ENCODE measurements around the gene EVX2.

EVX2 gene

DNA sequence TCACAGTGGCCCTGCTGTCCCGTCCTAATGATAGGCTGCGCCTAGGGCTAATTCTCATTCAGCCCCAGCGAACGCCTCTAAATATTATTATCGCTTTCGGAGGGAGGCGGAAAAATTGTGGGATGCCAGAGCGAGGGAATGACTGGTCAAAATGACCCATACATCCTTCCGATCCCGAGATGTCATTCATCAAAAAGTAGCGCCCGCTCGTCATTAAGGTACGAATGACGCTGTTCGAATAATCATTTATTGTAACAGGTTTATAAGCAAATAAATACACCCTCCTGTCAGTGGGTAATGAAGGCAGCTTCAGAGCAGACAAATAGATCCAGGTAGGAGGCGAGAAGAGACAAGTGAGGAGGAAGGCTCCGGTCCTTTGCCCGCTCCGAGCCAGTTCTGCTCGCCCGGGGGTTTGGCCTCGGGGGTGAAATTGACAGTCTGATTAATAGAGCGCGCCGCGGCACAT, at the start of gene EVX2:
Gene EVX2, minus strand, starts transcription at position 167 of the 466 bp plus-strand sequence. CDS start 186 bp downstream, outside the sequence.
- H3K27me3 Mint-ChIP-seq, result peaks cover 93% of the 10 kb centered on the region
- H3K9me3 Mint-ChIP-seq, result no peaks in the 10 kb centered on the region
- peak within 1 kb of the TSS; percentile 86 for H3K27ac Mint-ChIP-seq (ENCODE audit: low read depth)
- H3K4me1 Mint-ChIP-seq, result peaks cover 19% of the 10 kb centered on the region
- ATAC-seq (replicated peaks; ENCODE audit: extremely low read depth, poor library complexity, severe bottlenecking) (no peak), DNase-seq (ENCODE audit: low spot score in 2 of 2) (no peak)
- H3K36me3 Mint-ChIP-seq (ENCODE audit: insufficient read depth), result peaks cover 73% of the 10 kb centered on the region
- peak within 1 kb of the TSS; percentile 55 for H3K4me3 Mint-ChIP-seq

- Mint-ChIP-seq H3K27me3 (peaks cover 90% of the 10 kb centered on the region), H3K9me3 (no peaks in the 10 kb centered on the region), H3K36me3 (ENCODE audit: insufficient read depth) (peaks cover 24% of the 10 kb centered on the region), H3K27ac (ENCODE audit: low read depth) (no peak overlapping the region), H3K4me1 (peaks cover 32% of the 10 kb centered on the region), H3K4me3 (no peak overlapping the region)
- ATAC-seq (replicated peaks; ENCODE audit: extremely low read depth, poor library complexity, severe bottlenecking) (no peak), DNase-seq (ENCODE audit: low spot score in 2 of 2) (no peak)
Measured at GRCh38 chr2:176133389-176133788, 49.6 kb upstream of the EVX2 start.

DNA sequence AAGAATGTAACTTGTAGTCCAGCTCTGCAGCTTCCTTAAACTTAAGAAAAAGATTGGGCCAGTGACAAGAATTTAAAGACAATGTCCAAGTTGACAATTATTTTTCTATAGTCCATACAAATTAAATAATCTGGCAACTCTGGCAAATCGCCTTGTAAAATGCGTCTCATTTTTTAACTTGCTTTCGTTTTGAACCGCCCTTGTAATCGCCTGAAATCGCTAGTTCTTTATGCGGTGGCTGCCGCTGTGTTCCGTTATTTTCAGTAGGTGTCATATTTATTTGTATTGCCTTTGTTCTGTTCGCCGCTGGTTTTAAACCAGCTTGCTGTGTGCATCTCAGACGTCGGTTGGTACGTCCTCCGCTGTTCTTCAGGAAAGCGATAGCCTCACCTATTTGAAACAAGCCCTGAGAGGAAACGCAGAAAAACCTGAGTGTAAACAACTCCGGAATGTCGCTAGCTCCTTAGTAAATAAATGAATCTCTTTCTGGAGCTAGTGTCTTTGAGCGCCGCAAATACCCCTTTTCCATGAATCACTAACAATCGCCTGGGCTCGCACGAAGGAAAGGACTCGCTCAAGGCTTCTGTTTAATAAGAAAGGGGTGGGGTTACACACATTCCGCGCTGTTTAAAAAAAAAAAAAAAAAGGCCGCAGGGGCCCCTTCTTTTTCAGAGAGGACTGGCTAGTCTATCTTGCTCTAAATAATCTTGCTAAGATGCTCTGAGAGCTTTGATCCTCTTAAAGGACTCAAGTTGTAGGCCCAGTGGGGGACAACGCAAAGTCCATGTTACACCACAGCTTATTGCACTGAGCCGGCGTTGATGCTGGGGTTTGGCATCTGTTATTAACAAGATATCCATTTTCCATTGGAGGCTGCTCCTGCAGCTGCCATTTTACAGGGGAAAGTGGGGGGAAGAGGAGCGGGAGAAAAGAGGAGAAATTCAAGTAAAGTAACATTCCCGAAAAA, 48.7 kb upstream of the EVX2 start:
- H3K36me3 Mint-ChIP-seq (ENCODE audit: insufficient read depth), result peaks cover 30% of the 10 kb centered on the region
- no peak overlapping the region for H3K27ac Mint-ChIP-seq (ENCODE audit: low read depth)
- no peaks in the 10 kb centered on the region for H3K9me3 Mint-ChIP-seq
- H3K4me3 Mint-ChIP-seq, result peak overlapping the region; percentile 72
- peaks cover 90% of the 10 kb centered on the region for H3K27me3 Mint-ChIP-seq
- H3K4me1 Mint-ChIP-seq, result peaks cover 39% of the 10 kb centered on the region
- peak; percentile 33 for ATAC-seq (replicated peaks; ENCODE audit: extremely low read depth, poor library complexity, severe bottlenecking)
- no peak for DNase-seq (ENCODE audit: low spot score in 2 of 2)

DNA sequence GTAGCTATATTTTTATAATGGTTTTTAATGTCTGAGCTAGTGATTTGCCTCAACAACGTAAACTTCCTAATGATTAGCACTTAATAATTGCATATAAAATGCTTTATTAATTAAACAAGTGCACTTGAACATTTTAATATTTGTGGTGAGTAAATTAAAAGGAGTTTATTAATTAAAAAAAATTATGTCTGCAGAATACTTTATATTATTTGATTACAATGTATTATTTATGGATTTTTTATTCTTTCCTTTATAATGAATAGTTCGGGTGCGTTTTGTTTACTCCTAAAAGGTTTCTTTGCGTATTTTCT, 48.0 kb upstream of the EVX2 start:
- peaks cover 30% of the 10 kb centered on the region for H3K36me3 Mint-ChIP-seq (ENCODE audit: insufficient read depth)
- H3K9me3 Mint-ChIP-seq, result no peaks in the 10 kb centered on the region
- H3K4me1 Mint-ChIP-seq, result peaks cover 40% of the 10 kb centered on the region
- H3K4me3 Mint-ChIP-seq, result peak overlapping the region; percentile 72
- ATAC-seq (replicated peaks; ENCODE audit: extremely low read depth, poor library complexity, severe bottlenecking) (no peak), DNase-seq (ENCODE audit: low spot score in 2 of 2) (no peak)
- H3K27me3 Mint-ChIP-seq, result peaks cover 90% of the 10 kb centered on the region
- no peak overlapping the region for H3K27ac Mint-ChIP-seq (ENCODE audit: low read depth)

DNA sequence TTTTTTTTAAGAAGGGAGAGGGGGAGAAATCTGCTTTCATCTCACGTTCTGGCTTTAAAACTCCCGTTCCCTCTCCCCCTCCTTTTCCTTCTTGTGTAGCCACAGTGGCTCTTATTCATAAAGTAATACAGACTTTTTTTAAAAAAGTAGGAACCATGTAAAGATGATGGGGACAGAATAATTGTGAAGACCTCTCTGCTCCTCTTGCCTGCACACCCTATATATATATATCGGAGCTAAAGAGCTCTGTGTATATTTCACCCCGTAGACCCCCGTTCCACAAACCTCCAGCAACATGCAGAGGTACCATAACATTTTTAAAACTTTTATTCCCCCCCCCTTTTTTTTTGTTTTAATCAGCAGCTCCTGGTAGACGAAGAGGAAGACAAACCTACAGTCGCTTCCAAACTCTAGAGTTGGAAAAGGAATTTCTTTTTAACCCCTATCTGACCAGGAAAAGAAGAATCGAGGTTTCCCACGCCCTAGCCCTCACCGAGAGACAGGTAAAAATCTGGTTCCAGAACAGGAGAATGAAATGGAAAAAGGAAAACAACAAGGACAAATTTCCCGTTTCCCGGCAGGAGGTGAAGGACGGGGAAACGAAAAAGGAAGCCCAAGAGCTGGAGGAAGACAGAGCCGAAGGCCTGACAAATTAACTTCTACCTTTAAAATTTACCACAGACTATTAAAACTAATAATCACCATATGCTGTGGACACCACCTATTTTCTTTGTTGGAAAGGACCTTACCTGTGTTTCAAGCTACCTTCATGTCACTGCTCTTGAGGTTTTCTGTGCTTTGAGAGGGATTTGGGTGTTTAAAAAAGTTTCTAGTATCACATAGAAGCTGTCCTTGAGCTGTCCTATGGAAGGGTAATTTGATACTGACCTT, 47.4 kb upstream of the EVX2 start:
- Mint-ChIP-seq H3K4me3 (peak overlapping the region; percentile 69), H3K4me1 (peaks cover 40% of the 10 kb centered on the region), H3K27me3 (peaks cover 90% of the 10 kb centered on the region), H3K27ac (ENCODE audit: low read depth) (peak overlapping the region; percentile 55), H3K9me3 (no peaks in the 10 kb centered on the region), H3K36me3 (ENCODE audit: insufficient read depth) (peaks cover 30% of the 10 kb centered on the region)
- no peak for DNase-seq (ENCODE audit: low spot score in 2 of 2)
- ATAC-seq (replicated peaks; ENCODE audit: extremely low read depth, poor library complexity, severe bottlenecking), result no peak

DNA sequence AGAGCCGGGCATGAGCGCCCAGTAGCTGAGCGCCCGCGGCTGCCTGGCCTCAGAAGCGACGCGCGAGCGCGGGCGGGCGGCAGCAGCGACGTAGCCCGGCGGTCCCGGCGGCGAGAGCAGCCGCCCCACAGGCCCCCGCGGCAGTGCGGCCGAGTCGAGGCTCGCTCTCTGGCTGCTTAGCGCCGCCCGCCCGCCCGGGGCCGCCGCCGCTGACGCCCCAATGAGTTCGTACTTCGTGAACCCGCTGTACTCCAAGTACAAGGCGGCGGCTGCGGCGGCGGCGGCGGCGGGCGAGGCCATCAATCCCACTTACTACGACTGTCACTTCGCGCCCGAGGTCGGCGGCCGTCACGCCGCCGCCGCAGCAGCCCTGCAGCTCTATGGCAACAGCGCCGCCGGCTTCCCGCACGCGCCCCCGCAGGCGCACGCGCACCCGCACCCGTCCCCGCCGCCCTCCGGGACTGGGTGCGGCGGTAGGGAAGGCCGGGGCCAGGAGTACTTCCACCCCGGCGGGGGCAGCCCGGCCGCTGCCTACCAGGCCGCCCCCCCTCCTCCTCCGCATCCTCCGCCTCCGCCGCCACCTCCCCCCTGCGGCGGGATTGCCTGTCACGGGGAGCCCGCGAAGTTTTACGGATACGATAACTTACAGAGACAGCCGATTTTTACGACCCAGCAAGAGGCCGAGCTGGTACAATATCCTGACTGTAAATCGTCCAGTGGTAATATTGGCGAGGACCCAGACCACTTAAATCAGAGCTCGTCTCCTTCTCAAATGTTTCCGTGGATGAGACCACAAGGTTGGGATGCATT, 46.6 kb upstream of the EVX2 start:
- Mint-ChIP-seq H3K4me1 (peaks cover 34% of the 10 kb centered on the region), H3K27me3 (peaks cover 90% of the 10 kb centered on the region), H3K27ac (ENCODE audit: low read depth) (peak overlapping the region; percentile 55), H3K36me3 (ENCODE audit: insufficient read depth) (peaks cover 28% of the 10 kb centered on the region), H3K9me3 (no peaks in the 10 kb centered on the region), H3K4me3 (peak overlapping the region; percentile 69)
- peak; percentile 22 for ATAC-seq (replicated peaks; ENCODE audit: extremely low read depth, poor library complexity, severe bottlenecking)
- DNase-seq (ENCODE audit: low spot score in 2 of 2), result no peak

GRCh38 chr2:176129813-176130146, 46.0 kb upstream of the EVX2 start:
- Mint-ChIP-seq H3K4me1 (peaks cover 31% of the 10 kb centered on the region), H3K36me3 (ENCODE audit: insufficient read depth) (peaks cover 28% of the 10 kb centered on the region), H3K27me3 (peaks cover 90% of the 10 kb centered on the region), H3K27ac (ENCODE audit: low read depth) (no peak overlapping the region), H3K9me3 (no peaks in the 10 kb centered on the region), H3K4me3 (peak overlapping the region; percentile 25)
- no peak for ATAC-seq (replicated peaks; ENCODE audit: extremely low read depth, poor library complexity, severe bottlenecking)
- DNase-seq (ENCODE audit: low spot score in 2 of 2), result no peak

GRCh38 chr2:176128982-176129796, 45.4 kb upstream of the EVX2 start, which contains the start of gene HOXD8:
HOXD8 (plus strand) TSS chr2:176129705; CDS start chr2:176130367, 662 bp downstream.
- peak within 1 kb of the TSS; percentile 69 for H3K4me3 Mint-ChIP-seq

DNA sequence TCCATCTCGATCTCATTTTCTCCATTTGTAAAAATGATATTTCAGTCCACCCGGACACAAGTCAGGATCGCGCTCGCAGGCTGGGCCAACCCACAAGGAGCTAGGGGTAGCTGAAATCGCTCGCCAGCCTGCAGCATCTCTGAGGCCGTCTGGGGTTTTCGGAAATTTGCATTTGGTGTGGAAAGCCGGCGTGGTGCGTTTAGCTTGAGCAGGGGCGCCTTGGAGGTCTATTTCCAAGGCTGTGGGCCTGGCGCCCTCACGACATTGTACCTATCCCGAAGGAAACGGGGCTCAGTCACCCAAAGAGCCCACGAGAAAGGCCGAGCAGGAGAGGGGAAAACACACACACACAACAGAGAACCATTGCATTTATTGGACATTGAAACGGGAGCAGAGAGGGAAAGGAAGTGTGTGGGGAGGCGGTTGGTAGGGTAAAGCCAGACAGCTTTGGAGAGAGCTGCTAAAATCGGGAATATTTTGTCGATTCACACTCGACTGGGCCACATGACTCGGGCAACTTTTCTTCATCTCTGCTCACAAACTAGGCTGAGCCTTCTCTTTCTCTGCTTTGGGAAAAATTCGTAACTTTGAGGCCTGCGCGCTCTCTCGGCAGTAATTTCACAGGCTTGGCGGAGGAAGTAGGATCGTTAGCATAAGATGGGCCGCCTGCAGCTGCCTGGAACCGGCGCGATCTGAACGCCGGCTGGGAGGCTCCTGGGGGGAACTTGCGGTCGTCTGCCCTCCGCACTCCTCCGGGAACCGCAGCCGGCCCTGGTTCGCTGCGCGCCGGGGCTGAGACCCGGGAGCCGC, 44.6 kb upstream of the EVX2 start:
- H3K4me3 Mint-ChIP-seq, result peak overlapping the region; percentile 54
- no peak for DNase-seq (ENCODE audit: low spot score in 2 of 2)
- peaks cover 31% of the 10 kb centered on the region for H3K4me1 Mint-ChIP-seq
- H3K27me3 Mint-ChIP-seq, result peaks cover 91% of the 10 kb centered on the region
- peak overlapping the region; percentile 60 for H3K27ac Mint-ChIP-seq (ENCODE audit: low read depth)
- H3K36me3 Mint-ChIP-seq (ENCODE audit: insufficient read depth), result peaks cover 34% of the 10 kb centered on the region
- no peak for ATAC-seq (replicated peaks; ENCODE audit: extremely low read depth, poor library complexity, severe bottlenecking)
- H3K9me3 Mint-ChIP-seq, result no peaks in the 10 kb centered on the region

More at GRCh38 chr2:176128982-176129796, 45.4 kb upstream of the EVX2 start, which contains the start of gene HOXD8:
- Mint-ChIP-seq H3K9me3 (no peaks in the 10 kb centered on the region), H3K27ac (ENCODE audit: low read depth) (peak within 1 kb of the TSS; percentile 60), H3K36me3 (ENCODE audit: insufficient read depth) (peaks cover 30% of the 10 kb centered on the region), H3K27me3 (peaks cover 91% of the 10 kb centered on the region), H3K4me1 (peaks cover 31% of the 10 kb centered on the region)
- ATAC-seq (replicated peaks; ENCODE audit: extremely low read depth, poor library complexity, severe bottlenecking) (no peak), DNase-seq (ENCODE audit: low spot score in 2 of 2) (no peak)

- peaks cover 87% of the 10 kb centered on the region for H3K27me3 Mint-ChIP-seq
- ATAC-seq (replicated peaks; ENCODE audit: extremely low read depth, poor library complexity, severe bottlenecking) (no peak), DNase-seq (ENCODE audit: low spot score in 2 of 2) (no peak)
- H3K9me3 Mint-ChIP-seq, result no peaks in the 10 kb centered on the region
- peaks cover 31% of the 10 kb centered on the region for H3K4me1 Mint-ChIP-seq
- H3K36me3 Mint-ChIP-seq (ENCODE audit: insufficient read depth), result peaks cover 34% of the 10 kb centered on the region
- peak overlapping the region; percentile 60 for H3K27ac Mint-ChIP-seq (ENCODE audit: low read depth)
- peak overlapping the region; percentile 54 for H3K4me3 Mint-ChIP-seq
Measured at GRCh38 chr2:176127774-176128072, 44.0 kb upstream of the EVX2 start.

Measured in central memory CD8-positive, alpha-beta T cell (primary cell).